HG02623 (cell line): ENCODE data around the gene BMP7.
"Not testable (repeated sequence)": the region's sequence is repeated elsewhere in the genome, so short reads cannot be mapped to it uniquely, and the experiment has no call there.

ENCODE experiments used
- ATAC-seq: cut with Tn5 transposase; IDR thresholded peaks from one replicate; pipeline ENCODE4 v1.9.1; 2021; ENCODE audit warnings: moderate library complexity; ENCODE audit not compliant: unreplicated experiment

Gene BMP7

DNA sequence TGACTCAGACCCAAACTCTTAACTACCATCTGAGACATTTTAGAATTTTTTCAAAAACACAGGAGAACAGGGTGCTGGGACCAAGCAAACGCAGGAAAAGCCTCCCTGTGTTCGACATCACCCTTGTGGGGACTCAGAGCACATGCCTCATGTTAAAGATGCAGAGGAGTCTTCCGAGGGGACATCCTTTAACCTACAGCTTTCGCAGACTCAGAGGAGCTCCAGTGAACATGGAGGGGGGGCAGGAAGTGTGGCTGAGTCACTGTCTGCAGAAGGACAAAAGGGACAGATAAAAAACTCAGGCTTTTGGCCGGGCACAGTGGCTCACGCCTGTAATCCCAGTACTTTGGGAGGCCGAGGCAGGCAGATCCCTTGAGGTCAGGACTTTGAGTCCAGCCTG lies 15.1 kb downstream of the BMP7 start:
- no peak for ATAC-seq

DNA sequence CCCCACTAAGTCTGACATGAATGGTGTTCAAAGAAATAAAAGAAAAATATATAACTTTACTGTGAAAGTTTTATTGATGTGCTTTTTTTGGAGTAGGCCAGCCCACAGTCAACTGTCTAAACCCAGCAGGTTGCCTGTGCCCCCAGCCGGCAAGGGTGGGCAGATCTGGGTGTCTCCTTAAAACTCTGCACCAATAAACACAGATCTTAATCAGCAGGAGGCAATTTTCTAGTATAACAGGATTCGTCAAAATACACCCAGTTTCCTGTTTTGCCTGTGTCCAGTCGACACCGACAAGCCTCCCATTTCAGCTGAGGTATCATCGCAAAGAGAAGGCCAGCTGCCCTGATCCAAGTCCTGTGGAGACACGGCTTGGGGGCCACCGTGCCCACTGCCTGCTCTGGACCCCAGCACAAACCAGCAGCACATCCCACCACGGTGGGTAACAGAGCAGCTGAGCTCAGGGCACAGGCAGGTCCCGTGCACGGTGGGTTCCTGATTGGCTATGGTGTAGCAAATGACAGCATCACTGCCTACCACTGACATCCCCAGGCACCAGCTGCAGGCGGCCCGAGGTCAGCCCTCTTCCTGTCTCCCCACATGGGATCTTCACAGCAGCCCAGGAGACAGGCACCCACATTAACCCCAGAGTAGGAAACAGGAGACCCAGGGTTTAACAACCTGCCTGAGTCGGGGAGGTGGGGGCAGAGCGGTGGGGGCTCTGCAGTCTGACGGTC lies 15.7 kb downstream of the BMP7 start:
- no peak for ATAC-seq

DNA sequence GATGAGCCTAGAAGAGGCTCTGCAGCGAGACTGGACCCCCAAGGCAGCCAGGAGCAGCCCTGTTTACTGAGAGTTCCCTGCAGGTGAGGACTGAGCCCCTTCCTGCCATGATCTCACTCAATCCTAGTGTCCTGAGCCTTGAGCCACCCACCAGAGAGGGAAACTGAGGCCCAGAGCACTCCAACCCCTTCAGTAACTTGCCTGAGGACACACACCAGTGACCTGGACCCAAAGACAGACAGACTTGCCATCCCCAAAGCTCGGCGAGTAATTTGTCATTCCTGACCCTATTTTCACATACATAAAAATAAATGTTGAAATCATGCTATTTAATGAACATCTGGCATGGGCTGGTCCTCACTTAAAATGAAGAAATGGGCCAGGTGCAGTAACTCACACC lies 16.7 kb downstream of the BMP7 start:
- no peak for ATAC-seq

DNA sequence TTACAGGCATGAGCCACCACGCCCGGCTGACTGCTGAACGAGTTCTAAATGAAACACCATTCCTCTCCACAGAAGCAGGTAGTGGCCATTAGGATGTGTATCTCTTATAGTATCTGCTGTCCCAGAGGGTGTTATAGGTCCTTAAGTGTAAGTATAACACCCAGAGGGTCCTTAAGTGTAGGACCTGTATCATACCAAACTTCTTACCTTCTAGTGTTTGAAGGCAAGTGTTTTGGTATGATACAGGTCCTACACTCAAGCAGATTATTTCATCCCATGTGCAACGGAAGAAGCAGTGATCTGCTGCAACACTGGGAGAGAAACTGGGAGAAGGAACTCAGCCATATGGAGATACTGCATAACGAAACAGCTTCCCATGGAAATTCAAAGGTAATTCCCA lies 17.4 kb downstream of the BMP7 start:
- no peak for ATAC-seq

DNA sequence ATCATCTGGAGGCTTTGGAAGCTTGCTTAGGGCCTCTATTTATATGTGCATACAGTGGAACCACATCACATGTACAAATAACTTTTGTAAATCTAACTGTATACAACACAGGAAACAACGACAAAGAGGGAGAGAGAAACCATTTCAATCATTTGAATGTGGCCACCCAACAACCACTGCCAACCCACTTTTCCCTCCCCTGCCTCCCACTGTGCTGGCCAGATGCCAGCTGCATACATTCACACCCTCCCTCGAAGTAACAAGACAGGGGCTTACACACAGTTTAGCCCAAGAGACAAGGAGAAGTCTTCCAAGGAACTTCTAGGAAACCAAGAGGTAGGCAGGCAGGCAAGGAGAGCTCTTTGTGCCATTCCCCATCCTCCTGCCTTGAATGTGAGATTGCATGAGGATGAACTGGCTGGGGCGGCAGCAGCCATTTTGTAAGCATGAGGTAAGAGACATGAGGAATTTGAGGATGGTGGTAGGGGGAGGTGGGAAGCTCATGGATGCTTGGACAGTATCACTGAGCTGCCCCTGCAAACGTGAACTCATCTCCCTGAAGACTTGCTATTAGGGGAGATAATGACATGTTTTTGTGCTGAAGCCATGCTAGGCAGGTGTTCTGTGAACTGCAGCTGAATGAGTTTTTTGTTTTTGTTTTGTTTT lies 18.2 kb downstream of the BMP7 start:
- no peak for ATAC-seq

DNA sequence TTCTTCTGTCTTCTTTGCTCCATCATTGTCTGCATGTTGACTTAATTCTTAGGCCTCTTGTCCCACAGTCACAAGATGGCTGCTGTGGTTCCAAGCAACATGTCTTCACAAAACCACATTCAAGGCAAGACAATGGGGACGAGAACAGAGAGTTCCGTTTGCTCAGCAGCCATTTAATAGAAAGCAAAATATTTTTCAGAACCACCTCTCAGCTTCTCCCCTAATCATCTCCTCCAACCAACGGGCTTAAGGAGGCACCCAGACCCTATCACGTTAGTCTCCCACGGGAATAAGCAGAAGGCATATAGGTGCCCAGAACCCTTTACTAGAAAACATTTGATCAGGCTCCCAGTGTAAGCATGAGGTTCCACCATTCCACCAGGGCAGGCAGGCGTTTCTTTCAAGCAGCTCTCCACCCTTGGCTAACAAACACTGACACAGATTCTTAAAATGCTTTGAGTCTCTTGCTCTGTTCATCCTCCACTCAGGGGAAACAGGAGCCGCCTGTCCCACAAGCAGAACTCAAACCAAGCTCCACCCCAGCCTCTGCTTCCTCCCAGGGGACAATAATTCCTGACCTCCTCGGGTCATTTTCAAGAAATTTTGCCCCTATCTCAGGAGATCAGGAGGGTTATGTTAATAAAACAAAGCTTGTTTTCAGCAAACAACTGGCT lies 19.0 kb downstream of the BMP7 start:
- ATAC-seq: no peak

DNA sequence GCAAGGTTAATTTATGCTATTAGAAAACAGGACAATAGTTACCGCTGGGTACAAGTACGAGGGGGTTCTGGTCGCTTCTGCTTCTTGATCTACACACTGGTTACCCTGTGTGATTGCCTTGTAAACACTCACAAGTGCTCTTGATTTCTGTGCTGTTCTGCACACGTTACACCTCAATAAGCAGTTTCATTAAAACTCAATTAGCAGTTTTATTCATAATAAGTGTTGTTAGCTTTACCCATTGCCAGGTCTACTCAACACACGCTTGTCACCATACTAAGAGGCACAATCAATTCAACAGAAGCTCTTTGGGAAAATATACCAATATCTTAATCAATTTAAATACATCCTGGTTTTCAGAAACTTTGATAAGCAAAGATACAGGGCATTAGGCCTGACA lies 20.4 kb downstream of the BMP7 start:
- no peak for ATAC-seq

DNA sequence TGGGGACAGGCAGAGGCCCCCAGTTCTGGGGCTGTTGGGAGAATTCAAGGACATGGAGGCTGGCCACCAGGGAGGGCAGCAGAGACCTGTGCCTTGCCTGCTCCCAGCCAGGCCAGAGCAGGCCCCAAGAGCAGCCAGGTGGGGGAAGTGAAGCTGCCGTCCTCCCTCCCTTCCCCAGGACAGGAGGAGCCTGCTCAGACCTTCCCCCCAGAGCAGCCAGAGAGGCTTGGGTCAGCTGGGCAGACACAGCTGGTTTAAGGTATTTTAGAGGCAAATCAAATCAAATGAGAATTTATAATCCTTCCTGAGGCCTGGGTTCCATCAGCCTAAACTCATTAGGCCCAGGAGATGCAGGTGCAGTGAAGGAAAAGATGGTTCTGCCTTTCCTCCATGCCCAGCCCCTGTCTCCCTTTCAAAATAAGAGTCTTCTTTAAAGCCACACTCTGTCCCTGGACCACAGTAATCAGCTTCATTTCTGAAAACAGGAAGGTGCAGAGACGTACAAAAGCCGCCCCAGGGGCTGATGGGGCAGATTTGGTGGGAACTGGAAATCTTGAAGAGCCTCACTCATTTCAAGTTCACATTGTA lies 21.7 kb downstream of the BMP7 start:
- no peak for ATAC-seq

DNA sequence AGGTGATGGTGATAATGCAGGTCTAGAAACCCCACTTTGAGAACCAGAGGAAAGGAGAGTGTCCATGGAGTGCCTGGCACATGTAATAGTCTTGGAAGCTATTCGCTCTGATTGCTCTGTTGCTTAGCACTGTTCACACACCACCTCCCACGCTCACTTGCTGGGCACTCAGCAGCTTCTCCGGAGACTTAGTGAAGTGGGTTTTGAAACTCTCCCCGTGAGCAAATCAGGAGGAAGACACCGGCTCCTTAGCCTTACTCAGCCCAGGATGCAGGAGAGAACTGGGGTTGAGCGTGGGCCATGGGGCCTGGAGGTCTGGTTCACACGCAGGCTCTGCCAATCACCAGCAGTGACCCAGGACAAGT lies 22.2 kb downstream of the BMP7 start:
- no peak for ATAC-seq

DNA sequence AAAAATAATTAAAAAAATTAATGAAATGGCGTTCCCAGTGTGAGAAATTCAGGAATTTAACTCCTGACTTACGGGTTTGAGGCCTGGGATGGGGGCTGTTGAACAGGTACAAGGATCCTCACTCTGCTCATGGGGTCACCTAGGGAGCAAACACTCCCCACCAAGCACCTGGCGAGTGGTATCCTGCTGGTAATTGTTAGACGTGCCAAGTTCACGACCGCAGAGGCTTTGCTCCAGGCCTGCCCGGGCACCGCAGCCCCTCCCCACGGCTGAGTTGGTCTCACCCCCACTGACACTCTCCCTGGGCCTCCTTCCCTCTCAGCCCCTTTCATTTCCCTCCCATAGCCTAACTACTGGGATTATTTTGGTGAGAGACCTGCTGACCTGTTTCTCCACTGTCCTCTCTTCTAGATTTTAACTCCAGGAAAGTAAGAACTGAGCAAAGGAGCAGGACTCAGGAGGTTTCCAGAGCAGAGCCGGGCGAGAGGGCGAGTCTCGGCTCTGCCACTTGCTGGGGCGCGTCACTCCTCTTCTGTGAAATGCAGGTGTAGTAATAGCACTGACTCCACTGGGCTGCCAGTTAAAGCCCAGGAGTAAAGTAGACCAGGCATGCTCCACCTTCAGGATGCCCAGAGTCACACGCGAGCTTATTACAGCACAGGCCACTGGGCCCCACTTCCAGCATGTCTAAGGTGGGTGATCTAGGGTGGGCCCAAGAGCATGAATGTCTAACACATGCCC lies 22.8 kb downstream of the BMP7 start:
- no peak for ATAC-seq

DNA sequence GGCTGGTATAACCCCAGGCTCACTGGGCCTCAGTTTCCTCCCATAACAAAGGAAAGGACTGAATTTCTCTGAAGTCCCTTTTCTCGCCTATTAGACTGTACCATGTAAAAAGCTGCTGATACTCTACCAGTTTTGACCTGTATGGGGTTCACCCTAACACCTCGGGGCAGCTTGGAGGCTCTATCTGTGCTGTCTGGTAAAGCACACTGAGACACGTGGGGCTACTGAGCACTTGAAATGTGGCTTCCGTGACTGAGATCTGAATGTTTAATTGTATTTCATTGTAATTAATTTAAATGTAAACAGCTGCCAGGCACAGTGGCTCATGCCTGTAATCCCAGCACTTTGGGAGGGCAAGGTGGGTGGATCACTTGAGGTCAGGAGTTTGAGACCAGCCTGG lies 24.0 kb downstream of the BMP7 start:
- ATAC-seq: no peak

DNA sequence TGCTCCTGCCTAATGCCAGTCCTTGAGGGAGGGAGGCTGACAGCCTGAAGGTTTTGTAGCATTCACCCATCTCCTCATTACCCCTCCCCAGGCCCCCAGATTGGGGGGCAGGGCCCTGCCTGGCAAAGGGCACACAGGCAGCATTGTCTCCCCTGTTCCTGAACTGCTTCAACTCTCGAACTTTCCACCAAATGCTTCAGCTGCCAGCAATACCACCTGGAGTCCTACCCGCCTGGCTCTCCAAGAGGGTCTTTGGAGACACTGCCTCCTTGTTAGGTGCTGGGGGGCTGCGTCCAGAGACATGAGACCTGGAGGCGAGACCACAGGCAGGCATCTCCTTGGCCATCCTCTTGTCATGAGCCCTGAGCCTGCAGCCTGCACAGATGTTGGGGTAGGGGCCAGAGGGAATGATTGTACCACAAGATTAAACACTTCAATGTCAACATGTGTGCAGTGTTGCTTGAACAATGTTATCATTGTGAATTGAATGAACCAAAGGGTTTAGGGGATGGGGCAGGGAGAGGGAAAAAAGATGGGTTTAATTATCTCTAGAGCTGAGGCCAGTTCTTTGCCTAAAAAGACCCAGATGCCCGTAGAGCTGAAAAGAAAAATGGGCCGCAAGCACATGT lies 25.0 kb downstream of the BMP7 start:
- ATAC-seq: no peak

DNA sequence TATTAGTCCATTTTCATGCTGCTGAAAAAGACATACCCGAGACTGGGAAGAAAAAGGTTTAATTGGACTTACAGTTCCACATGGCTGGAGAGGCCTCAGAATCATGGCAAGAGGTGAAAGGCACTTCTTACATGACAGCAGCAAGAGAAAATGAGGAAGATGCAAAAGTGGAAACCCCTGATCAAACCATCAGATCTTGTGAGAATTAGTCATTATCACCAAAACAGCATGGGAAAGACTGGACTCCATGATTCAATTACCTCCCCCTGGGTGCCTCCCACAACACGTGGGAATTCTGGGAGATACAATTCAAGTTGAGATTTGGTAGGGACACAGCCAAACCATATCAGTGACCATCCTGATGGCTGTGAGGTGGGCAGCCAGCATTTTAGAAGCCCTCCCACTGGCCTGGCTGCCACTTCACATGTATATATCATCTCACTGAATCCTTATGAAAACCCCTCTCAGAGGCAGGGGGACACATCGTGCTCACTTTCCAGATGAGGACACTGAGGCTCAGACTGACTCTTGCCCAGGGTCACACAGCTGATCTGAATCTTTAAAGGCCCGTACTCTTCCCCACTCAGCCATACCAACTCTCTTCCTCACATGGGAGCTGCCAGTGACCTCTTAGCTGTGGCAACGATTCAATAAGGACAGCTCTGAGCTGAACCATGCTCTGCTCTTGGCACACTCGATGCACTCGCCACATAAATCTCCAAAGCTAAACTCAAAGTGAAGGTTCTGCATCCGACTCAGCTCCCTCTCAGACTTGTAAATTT lies 25.7 kb downstream of the BMP7 start:
- no peak for ATAC-seq

DNA sequence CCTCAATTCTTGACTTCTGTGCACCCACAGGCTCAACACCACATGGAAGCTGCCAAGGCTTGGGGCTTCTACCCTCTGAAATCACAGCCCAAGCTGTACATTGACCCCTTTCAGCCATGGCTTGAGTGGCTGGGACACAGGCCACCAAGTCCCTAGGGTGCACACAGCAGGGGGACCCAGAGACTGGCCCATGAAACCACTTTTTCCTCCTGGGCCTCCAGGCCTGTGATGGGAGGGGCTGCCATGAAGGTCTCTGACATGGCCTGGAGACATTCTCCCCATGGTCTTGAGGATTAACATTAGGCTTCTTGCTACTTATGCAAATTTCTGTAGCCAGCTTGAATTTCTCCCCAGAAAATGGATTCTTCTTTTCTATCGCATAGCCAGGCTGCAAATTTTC lies 26.7 kb downstream of the BMP7 start:
- not testable (repeated sequence) for ATAC-seq

DNA sequence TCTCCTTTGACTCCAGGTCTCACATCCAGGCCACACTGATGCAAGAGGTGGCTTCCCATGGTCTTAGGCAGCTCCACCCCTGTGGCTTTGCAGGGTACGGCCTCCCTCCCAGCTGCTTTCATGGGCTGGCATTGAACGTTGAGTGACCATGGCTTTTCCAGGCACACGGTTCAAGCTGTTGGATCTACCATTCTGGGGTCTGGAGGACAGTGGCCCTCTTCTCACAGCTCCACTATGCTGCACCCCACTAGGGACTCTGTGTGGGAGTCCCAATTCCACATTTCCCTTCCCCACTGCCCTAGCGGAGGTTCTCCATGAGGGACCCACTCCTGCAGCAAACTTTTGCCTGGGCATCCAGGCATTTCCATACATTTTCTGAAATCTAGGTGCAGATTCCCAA lies 27.1 kb downstream of the BMP7 start:
- not testable (repeated sequence) for ATAC-seq

DNA sequence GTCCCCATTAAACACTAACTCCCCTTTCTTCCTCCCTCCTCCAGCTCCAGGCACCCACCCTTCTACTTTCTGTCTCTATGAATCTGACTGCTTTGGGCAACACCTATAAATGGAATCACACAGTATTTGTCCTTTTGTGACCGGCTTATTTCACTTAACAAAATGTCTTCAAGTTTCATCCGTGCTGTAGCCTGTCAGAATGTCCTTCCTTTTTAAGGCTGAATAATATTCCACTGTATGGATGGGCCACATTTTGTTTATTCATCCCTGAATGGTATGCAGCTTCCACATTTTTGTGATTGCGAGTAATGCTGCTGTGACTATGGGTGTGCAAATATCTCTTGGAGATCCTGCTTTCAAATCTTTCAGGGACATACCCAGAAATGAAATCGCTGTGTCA lies 28.4 kb downstream of the BMP7 start:
- no peak for ATAC-seq

DNA sequence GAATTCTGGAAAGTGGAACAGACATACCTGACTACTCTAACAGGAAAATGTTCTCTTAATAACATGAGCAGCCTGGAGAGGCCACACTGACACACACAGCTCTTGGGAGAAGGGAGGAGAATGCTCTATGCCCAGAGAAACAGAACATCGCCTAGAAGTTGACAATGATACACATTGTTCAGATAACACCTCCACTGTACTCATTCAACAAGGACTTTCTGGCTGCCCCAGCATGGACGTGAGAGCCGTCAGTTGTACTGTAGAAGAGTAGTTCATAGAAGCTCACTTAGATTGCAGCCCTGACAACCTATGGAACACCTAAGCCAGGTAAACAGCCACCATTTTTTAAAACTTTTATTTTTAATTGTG lies 28.9 kb downstream of the BMP7 start:
- no peak for ATAC-seq

DNA sequence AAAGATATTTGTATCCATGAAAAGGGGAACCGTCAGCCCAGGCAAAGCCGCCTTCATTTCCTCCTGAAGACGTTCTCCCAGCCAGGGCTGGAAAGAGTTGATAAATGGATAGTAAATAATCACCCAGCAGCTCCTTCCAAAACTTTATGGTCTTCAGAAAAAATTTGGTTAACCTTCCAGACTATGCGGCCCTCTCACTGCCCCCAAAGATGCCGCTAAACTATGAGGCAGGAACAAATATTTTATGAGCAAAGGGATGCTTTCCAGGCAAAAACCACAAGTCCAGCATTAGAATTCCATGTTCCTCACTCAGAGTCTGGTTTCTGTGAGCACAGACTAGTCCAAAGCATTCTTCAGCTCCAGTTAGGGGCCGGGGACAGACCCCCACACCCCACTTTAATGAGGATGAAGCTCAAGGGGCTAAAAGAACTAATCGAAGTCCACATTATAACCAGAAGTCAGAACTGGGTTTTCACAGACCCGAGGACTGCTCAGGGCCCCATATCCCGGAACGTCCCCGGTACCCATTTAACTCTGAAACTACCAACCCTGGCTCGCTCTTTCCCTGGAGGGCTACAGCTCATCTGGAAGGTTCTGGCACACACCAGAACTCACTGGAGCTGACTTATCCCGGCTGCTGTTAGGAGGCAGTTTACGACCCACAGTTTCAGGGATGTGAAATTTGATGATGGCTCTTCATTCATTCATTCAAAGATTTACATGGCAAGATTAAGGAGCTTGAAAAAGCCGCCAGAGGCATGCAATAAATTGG lies 29.4 kb downstream of the BMP7 start:
- no peak for ATAC-seq

DNA sequence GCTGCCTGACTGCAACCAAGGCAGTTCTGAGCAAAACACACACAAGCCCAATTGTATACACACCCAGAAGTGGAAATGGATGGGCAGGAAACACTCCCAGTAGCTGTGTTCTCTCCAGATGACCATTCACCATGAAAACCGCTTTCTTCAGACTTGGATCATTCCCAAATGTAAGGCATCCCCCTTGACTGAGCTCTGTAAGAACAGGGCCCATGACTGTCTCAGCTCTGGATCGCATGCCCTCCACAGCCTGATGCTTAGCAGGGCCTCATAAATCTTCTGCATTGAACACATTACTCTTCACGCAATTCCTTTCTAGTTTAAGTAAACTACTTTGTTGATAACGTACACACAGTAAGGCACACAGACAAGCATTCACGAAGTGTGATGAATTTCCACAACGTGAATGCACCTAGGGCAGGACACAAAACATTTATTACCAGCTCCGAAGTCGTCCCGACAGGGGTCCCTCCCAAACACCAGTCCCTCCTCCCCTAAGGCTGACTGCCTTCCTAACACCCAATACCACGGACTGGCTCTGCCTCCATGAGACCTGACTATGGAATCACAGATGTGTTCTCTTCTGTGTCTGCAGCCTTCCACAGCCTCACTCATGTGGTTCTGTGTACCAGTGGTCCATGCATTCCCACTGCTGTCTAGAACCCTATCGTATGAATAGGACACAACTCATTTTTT lies 31.7 kb downstream of the BMP7 start:
- no peak for ATAC-seq
